Liver (tissue), 9 donors: Measurements from ENCODE around the gene B4GALNT3. TPM values are rescaled to one million over a fixed set of nuclear protein-coding genes. Genes with fewer than 3 reads are reported as not detected.

Source experiments
- DNase-seq: peaks from one replicate; pipeline ENCODE4 v3.0.0-alpha.2; 2017; ENCODE audit warnings: low spot score
- H3K27ac ChIP-seq, 2 donors: one replicate each; pipeline ENCODE4 v1.7.0; 2013; ENCODE audit warnings: inconsistent platforms in 2 of 2, low read length in 2 of 2, control low read depth in 1 of 2, low read depth in 1 of 2, mild to moderate bottlenecking in 1 of 2
- H3K27me3 ChIP-seq, 4 donors: one replicate each; pipeline versions ENCODE4 v1.6.1 to v1.7.0; 2013; ENCODE audit warnings: low read length in 3 of 4, inconsistent platforms in 1 of 4, mild to moderate bottlenecking in 1 of 4, moderate library complexity in 1 of 4; ENCODE audit not compliant: control insufficient read depth in 4 of 4, insufficient read depth in 4 of 4
- H3K36me3 ChIP-seq, 4 donors: one replicate each; pipeline versions ENCODE4 v1.6.1 to v1.7.0; 2013; ENCODE audit warnings: low read length in 3 of 4, mild to moderate bottlenecking in 3 of 4, low read depth in 1 of 4, moderate library complexity in 1 of 4; ENCODE audit not compliant: control insufficient read depth in 4 of 4, insufficient read depth in 3 of 4
- H3K4me1 ChIP-seq, 4 donors: one replicate each; pipeline versions ENCODE4 v1.6.1 to v1.7.0; 2013; ENCODE audit warnings: low read length in 3 of 4, mild to moderate bottlenecking in 3 of 4, moderate library complexity in 1 of 4; ENCODE audit not compliant: control insufficient read depth in 4 of 4, insufficient read depth in 4 of 4
- H3K4me3 ChIP-seq, 3 donors: one replicate each; pipeline versions ENCODE4 v1.6.1 to v1.7.0; 2013; ENCODE audit warnings: low read length in 3 of 3, control low read depth in 1 of 3, low read depth in 1 of 3, mild to moderate bottlenecking in 1 of 3
- H3K9ac ChIP-seq, 2 donors: one replicate each; pipeline ENCODE4 v1.7.0; 2013; ENCODE audit warnings: low read length in 2 of 2, mild to moderate bottlenecking in 2 of 2, moderate library complexity in 2 of 2, control low read depth in 1 of 2, low read depth in 1 of 2
- H3K9me3 ChIP-seq, 4 donors: one replicate each; pipeline versions ENCODE4 v1.6.1 to v1.7.0; 2013; ENCODE audit warnings: low read length in 3 of 4; ENCODE audit not compliant: control insufficient read depth in 4 of 4
- ATF3 ChIP-seq: IDR thresholded peaks from 2 replicates; pipeline ENCODE4 v1.6.1; 2016; ENCODE audit warnings: antibody characterized with exemption
- CTCF ChIP-seq: fragments of 150-350 bp; IDR thresholded peaks from 2 replicates; pipeline ENCODE4 v1.5.1; 2017; ENCODE audit warnings: improper control_type of control experiment, low read depth, low read length; ENCODE audit not compliant: missing input control
- EGR1 ChIP-seq, 2 donors: IDR thresholded peaks; 2 replicates each; pipeline ENCODE4 v1.6.1; 2016 to 2018; ENCODE audit warnings: antibody characterized with exemption in 2 of 2, low read depth in 2 of 2
- FOXA1 ChIP-seq: IDR thresholded peaks from 2 replicates; pipeline ENCODE4 v1.6.1; 2016; ENCODE audit warnings: antibody characterized with exemption
- FOXA2 ChIP-seq: IDR thresholded peaks from 2 replicates; pipeline ENCODE4 v1.6.1; 2016; ENCODE audit warnings: antibody characterized with exemption
- GABPA ChIP-seq, 2 donors: IDR thresholded peaks in 1 of 2; conservative IDR thresholded peaks in 1 of 2; 2 replicates each; pipeline ENCODE4 v1.6.1; 2016; ENCODE audit warnings: antibody characterized with exemption in 2 of 2, mild to moderate bottlenecking in 1 of 2, moderate library complexity in 1 of 2
- HNF4A ChIP-seq, 2 donors: conservative IDR thresholded peaks; 2 replicates each; pipeline ENCODE4 v1.6.1; 2016; ENCODE audit warnings: antibody characterized with exemption in 2 of 2, mild to moderate bottlenecking in 2 of 2
- HNF4G ChIP-seq: IDR thresholded peaks from 2 replicates; pipeline ENCODE4 v1.6.1; 2016; ENCODE audit warnings: antibody characterized with exemption
- JUND ChIP-seq, 2 donors: IDR thresholded peaks; 2 replicates each; pipeline ENCODE4 v1.6.1; 2016; ENCODE audit warnings: antibody characterized with exemption in 2 of 2
- MAX ChIP-seq: IDR thresholded peaks from 2 replicates; pipeline ENCODE4 v1.6.1; 2016; ENCODE audit warnings: antibody characterized with exemption
- NR2F2 ChIP-seq: IDR thresholded peaks from 2 replicates; pipeline ENCODE4 v1.6.1; 2016; ENCODE audit warnings: antibody characterized with exemption
- RAD21 ChIP-seq, 2 donors: IDR thresholded peaks; 2 replicates each; pipeline ENCODE4 v1.6.1; 2016; ENCODE audit warnings: antibody characterized with exemption in 2 of 2, mild to moderate bottlenecking in 2 of 2
- REST ChIP-seq: IDR thresholded peaks from 2 replicates; pipeline ENCODE4 v1.6.1; 2016; ENCODE audit warnings: antibody characterized with exemption, mild to moderate bottlenecking
- RXRA ChIP-seq, 2 donors: IDR thresholded peaks; 2 replicates each; pipeline ENCODE4 v1.6.1; 2017 to 2018; ENCODE audit warnings: antibody characterized with exemption in 2 of 2, mild to moderate bottlenecking in 1 of 2
- SP1 ChIP-seq: IDR thresholded peaks from 2 replicates; pipeline ENCODE4 v1.6.1; 2018; ENCODE audit warnings: antibody characterized with exemption, mild to moderate bottlenecking
- TAF1 ChIP-seq: conservative IDR thresholded peaks from 2 replicates; pipeline ENCODE4 v1.6.1; 2016; ENCODE audit warnings: antibody characterized with exemption, mild to moderate bottlenecking
- YY1 ChIP-seq: IDR thresholded peaks from 2 replicates; pipeline ENCODE4 v1.6.1; 2016; ENCODE audit warnings: antibody characterized with exemption, mild to moderate bottlenecking
- ZBTB33 ChIP-seq: IDR thresholded peaks from 2 replicates; pipeline ENCODE4 v1.6.1; 2016; ENCODE audit warnings: antibody characterized with exemption
- WGBS: extraction: QIAGEN DNeasy Blood & Tissue Kit; methylation state at CpG from one replicate; pipeline ENCODE4 v1.1.7; 2013; 5-methylcytosine and 5-hydroxymethylcytosine counted together
- polyA plus RNA-seq, 2 donors: library from polyadenylated mRNA; stranded (reverse) in 1 of 2; unstranded in 1 of 2; fragments of 200-250 nt in 1 of 2; fragments of >200 nt in 1 of 2; fragmentation: Nextera tagmentation in 1 of 2; extraction: Ambion mirVana in 1 of 2; gene quantifications; one replicate each; pipeline versions ENCODE4 v1.2.1 to v1.2.3, GENCODE V29; 2013 to 2015
- total RNA-seq, 2 donors: library from RNA; depleted of rRNA; stranded (reverse); fragments of >200 nt; gene quantifications; one replicate each; pipeline ENCODE4 v1.2.3, GENCODE V29; 2014
- donor health status: healthy.
- donor health status: healthy.
- donor health status: healthy.
- donor health status: healthy.
- donor health status: healthy.

Gene B4GALNT3
- total and polyA plus RNA-seq, 4 donors = 0.09 to 0.25 (median 0.14) TPM; not detected in 1

GRCh38 chr12:510071-510825 lies 50.5 kb downstream of the B4GALNT3 start:
- H3K27ac ChIP-seq = no peak overlapping the region
- H3K9me3 ChIP-seq = no peaks in the 10 kb centered on the region
- no peaks in the 10 kb centered on the region for H3K36me3 ChIP-seq
- TF ChIP-seq MAX = no peak
- no peak for TF ChIP-seq GABPA (IDR thresholded peaks at IDR 0.05 in 1 of 2, conservative IDR thresholded peaks at IDR 0.05 in 1 of 2)
- TF ChIP-seq SP1 = no peak
- no peak for TF ChIP-seq RAD21 (IDR thresholded peaks at IDR 0.05)
- TF ChIP-seq NR2F2 = no peak
- TF ChIP-seq ATF3 = no peak
- no peak for TF ChIP-seq EGR1 (IDR thresholded peaks at IDR 0.05; ENCODE audit: low read depth in 2 of 2)
- TF ChIP-seq HNF4G = no peak
- TF ChIP-seq HNF4A (conservative IDR thresholded peaks at IDR 0.05) = no peak
- no peak for TF ChIP-seq YY1
- H3K4me1 ChIP-seq = no peaks in the 10 kb centered on the region
- WGBS = 52% methylated on average over 12 of the region's 12 CpGs
- no peak for DNase-seq
- H3K9ac ChIP-seq = no peak overlapping the region
- peaks cover 0 to 3% (median 0%) of the 10 kb centered on the region in 4 donors for H3K27me3 ChIP-seq
- no peak overlapping the region for H3K4me3 ChIP-seq

GRCh38 chr12:512933-513332 lies 53.2 kb downstream of the B4GALNT3 start:
- H3K27me3 ChIP-seq = no peaks in the 10 kb centered on the region
- TF ChIP-seq RAD21 (IDR thresholded peaks at IDR 0.05) (no peak), ZBTB33 (no peak), HNF4A (conservative IDR thresholded peaks at IDR 0.05) (no peak), YY1 (no peak), FOXA2 (no peak), NR2F2 (no peak), RXRA (IDR thresholded peaks at IDR 0.05) (no peak), FOXA1 (no peak), EGR1 (IDR thresholded peaks at IDR 0.05; ENCODE audit: low read depth in 2 of 2) (no peak), SP1 (no peak), REST (no peak), JUND (IDR thresholded peaks at IDR 0.05) (no peak), GABPA (IDR thresholded peaks at IDR 0.05 in 1 of 2, conservative IDR thresholded peaks at IDR 0.05 in 1 of 2) (no peak), CTCF (no peak), TAF1 (no peak), HNF4G (no peak), ATF3 (no peak), MAX (no peak)
- H3K27ac ChIP-seq = no peak overlapping the region
- H3K9ac ChIP-seq = no peak overlapping the region
- H3K4me1 ChIP-seq = no peaks in the 10 kb centered on the region
- H3K36me3 ChIP-seq = no peaks in the 10 kb centered on the region
- no peaks in the 10 kb centered on the region for H3K9me3 ChIP-seq
- 93% methylated on average over 6 of the region's 6 CpGs for WGBS
- no peak for DNase-seq
- H3K4me3 ChIP-seq = no peak overlapping the region
